Subcutaneous adipose tissue (tissue), 4 donors: Measurements from ENCODE around the gene TACC2. TPM values are rescaled to one million over a fixed set of nuclear protein-coding genes. Genes with fewer than 3 reads are reported as not detected.

Experiments used
- total RNA-seq, 4 donors: library from RNA; depleted of rRNA; stranded (reverse); fragments of >200 nt; gene quantifications; one replicate each; pipeline ENCODE4 v1.1.0, GENCODE V29; 2016
- TF ChIP-seq, protein P1 (sequence below): fragments of 450-650 bp; IDR thresholded peaks from one replicate; pipeline ENCODE4 v1.5.1; 2016; ENCODE audit warnings: low read depth, mild to moderate bottlenecking, control low read depth, antibody characterized with exemption, moderate library complexity

Gene TACC2
- total RNA-seq, 4 donors from 2014 or later, result 16.1 to 71.6 (median 23.3) TPM

DNA sequence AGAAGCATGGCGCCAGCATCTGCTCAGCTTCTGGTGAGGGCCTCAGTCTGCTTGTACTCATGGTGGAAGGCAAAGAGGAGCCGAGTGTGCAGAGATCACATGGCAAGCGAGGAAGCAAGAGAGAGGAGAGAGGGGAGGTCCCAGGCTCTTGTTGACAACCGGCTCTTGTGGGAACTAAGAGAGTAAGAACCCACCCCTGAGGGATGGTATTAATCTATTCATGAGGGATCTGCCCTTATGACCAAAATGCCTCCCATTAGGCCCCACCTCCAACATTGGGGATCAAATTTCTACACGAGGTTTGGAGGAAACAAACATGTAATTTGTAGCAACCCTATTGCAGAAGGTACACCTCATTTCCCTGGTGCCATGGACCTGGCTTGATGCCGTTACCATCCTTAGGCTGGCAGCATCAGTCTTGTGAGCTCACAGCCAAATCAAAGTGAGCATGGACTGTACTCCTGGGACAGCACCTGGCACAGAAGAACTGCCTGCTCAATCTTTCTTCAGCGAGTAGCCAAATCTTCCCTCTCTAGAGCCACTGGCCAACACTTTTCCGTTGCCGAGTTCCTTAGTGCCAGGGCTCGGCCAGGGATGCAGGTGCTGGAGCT lies 288.7 kb downstream of the TACC2 start:
- TF ChIP-seq, protein P1, sequence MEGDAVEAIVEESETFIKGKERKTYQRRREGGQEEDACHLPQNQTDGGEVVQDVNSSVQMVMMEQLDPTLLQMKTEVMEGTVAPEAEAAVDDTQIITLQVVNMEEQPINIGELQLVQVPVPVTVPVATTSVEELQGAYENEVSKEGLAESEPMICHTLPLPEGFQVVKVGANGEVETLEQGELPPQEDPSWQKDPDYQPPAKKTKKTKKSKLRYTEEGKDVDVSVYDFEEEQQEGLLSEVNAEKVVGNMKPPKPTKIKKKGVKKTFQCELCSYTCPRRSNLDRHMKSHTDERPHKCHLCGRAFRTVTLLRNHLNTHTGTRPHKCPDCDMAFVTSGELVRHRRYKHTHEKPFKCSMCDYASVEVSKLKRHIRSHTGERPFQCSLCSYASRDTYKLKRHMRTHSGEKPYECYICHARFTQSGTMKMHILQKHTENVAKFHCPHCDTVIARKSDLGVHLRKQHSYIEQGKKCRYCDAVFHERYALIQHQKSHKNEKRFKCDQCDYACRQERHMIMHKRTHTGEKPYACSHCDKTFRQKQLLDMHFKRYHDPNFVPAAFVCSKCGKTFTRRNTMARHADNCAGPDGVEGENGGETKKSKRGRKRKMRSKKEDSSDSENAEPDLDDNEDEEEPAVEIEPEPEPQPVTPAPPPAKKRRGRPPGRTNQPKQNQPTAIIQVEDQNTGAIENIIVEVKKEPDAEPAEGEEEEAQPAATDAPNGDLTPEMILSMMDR, result no peak

DNA sequence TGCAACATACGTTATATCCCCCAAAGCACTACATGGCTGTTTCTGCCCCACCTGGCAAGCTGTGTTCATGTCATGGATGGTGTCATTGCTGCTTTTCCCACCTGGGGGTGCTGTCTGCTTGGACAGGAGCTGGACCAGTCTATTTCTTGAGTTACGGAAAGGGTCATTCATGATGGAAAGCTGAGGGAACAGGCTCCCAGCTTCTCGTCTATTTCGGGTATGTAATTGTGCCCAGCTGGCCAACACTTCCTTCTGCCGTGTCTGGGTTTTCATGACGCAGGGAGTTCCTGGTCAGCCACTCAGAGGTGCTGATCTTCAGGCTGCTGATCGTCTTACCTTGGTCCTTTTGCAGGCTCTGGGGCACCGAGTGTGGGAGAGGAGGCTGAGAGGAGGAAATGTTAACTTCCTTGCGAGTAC lies 290.8 kb downstream of the TACC2 start:
- TF ChIP-seq, protein P1, result no peak

DNA sequence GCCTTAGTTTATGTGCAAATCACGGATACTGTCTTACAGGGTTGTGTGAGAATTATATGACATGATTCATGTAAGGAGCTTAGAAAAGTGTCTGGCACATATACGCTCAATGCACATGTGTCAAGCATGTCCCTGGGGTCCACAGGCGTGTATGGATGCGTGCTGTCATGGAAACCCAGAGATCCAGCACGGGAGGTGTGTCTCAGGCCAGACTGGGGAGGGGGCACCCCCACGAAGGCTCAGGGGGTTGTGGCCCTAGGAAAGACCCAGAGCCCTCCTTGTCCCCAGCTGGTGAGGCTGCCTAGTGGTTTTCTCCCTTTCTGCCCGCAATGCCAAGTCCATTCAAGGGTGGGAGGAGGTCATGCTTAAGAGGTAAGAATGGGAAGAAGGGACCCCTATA lies 291.2 kb downstream of the TACC2 start:
- TF ChIP-seq, protein P1, result no peak

DNA sequence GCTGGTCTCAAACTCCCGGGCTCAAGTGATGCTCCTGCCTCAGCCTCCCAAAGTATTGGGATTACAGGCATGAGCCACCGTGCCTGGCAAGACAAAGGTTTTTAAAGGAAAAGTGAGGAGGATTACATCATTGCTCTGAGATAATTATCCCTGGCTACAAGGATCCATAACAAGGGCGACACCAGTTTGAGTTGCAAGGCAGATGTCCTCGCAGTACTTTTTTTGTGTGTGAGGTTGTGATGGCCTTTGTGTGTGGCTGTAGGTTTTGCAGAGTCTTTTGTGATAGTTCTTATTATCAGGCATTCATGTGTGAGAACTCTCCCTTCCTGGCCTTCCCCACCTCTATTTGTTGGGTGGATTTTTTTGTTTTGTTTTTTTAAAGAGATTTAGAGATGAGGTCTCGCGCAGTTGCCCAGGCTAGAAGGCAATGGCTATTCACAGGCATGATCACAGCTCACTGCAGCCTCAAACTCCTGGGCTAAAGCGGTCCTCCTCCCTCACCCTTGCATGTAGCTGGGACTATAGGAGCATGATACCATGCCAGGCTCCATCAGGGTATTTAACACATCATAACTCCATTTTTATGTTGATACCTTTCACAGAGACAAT lies 292.2 kb downstream of the TACC2 start:
- TF ChIP-seq, protein P1, result no peak

DNA sequence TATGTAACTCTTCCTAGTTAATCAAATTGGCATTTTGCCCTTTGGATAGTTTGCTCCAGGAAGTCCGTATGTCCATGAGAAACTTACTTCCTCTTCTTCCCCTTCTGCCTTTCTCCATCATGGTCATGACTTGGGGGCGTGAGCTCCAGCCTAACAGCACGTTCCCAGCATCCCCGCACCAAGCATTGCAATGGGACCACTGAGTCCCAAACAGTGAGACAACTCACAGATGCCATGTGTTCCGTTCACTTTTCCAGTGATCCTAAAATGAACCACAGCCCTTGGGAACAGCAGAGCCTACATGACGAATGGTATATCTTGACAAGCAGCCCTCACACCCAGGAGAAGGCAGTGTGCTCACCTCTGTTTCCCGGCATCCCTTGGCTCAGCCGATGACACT lies 292.8 kb downstream of the TACC2 start:
- TF ChIP-seq, protein P1, result no peak

DNA sequence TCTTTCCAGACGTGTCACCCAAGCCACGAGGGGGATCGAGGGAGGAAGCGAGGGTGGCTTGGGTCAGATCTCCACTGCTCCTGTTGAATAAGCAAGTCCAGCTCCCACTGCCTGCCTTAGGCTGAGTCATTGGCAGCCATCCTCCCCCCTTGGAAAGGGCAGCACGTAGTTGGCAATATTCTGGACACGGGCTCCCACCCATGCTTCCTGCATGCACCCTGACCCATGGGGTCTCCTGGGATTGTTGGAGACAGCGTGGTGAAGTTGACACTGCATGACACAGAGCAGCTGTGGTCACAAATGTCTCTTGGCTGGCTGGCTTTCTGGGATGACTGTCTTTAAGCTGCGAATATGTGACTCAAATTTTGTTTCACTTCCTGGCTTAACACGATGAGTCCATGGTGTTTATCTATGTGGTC lies 293.3 kb downstream of the TACC2 start:
- TF ChIP-seq, protein P1, result no peak

DNA sequence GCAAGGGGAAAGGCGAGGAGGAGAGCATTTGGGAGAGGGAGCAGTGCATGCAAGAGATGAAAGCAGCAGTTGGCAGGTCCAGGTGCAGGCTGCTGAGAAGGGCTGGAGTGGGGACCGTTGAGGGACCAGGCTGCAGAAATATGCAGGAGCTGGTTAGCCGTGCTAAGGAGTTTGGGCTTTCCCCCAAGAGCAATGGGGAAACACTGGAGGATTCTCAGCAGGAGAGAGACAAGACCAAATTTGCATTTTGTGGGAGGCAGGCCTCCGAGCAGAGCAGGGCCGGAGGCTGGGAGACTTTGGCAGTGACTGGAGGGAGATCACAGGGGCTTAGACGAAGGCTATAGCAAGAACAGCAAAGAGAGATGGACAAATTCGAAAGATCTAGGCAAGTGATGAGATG lies 293.9 kb downstream of the TACC2 start:
- TF ChIP-seq, protein P1, result no peak
